Breast epithelium (tissue), 3 donors: ENCODE data around the gene FNBP1.

Experiments
- CTCF ChIP-seq, 3 donors: fragments of 450-650 bp; IDR thresholded peaks; one replicate each; pipeline ENCODE4 v1.5.1; 2016 to 2017; ENCODE audit warnings: antibody characterized with exemption in 3 of 3, mild to moderate bottlenecking in 3 of 3, moderate library complexity in 3 of 3
- POLR2AphosphoS5 ChIP-seq, 3 donors: sonication (generic); formaldehyde crosslinking; IDR thresholded peaks; one replicate each; pipeline ENCODE4 v1.6.1; 2017; ENCODE audit warnings: antibody characterized with exemption in 3 of 3

GRCh38 chr9:129888293-129889121, 154.5 kb downstream of the FNBP1 start:
- TF ChIP-seq CTCF (IDR thresholded peaks at IDR 0.05) (no peak), POLR2AphosphoS5 (IDR thresholded peaks at IDR 0.05) (no peak)
